Kidney capillary endothelial cell (primary cell): ENCODE measurements around the gene KIAA0232.

Experiments used
- DNase-seq: peaks from one replicate; pipeline ENCODE4 v3.0.0-alpha.2; 2018; ENCODE audit warnings: low spot score

KIAA0232 gene

GRCh38 chr4:6849691-6850090 is 67.2 kb downstream of the KIAA0232 start:
- DNase-seq = no peak

GRCh38 chr4:6851431-6851830 is 68.9 kb downstream of the KIAA0232 start:
- no peak for DNase-seq

- DNase-seq = no peak
Measured at GRCh38 chr4:6851962-6852361, 69.4 kb downstream of the KIAA0232 start.

GRCh38 chr4:6852582-6852981 is 70.1 kb downstream of the KIAA0232 start:
- DNase-seq = no peak

- DNase-seq = no peak
Measured at GRCh38 chr4:6854098-6854744, 71.7 kb downstream of the KIAA0232 start.

GRCh38 chr4:6855692-6856297 is 73.3 kb downstream of the KIAA0232 start:
- no peak for DNase-seq

GRCh38 chr4:6856391-6856790 is 73.9 kb downstream of the KIAA0232 start:
- no peak for DNase-seq

GRCh38 chr4:6857009-6857882 is 74.7 kb downstream of the KIAA0232 start:
- DNase-seq = no peak

GRCh38 chr4:6858997-6859396 is 76.5 kb downstream of the KIAA0232 start:
- DNase-seq = no peak

GRCh38 chr4:6859543-6859942 is 77.0 kb downstream of the KIAA0232 start:
- DNase-seq = no peak

- DNase-seq = no peak
Measured at GRCh38 chr4:6868386-6868785, 85.9 kb downstream of the KIAA0232 start.

- DNase-seq = no peak
Measured at GRCh38 chr4:6869944-6870343, 87.4 kb downstream of the KIAA0232 start.

- DNase-seq = no peak
Measured at GRCh38 chr4:6873291-6873690, 90.8 kb downstream of the KIAA0232 start.

- peak; percentile 38 for DNase-seq
Measured at GRCh38 chr4:6873792-6874461, 91.4 kb downstream of the KIAA0232 start.

GRCh38 chr4:6874981-6875380 is 92.5 kb downstream of the KIAA0232 start:
- DNase-seq = no peak

- DNase-seq = no peak
Measured at GRCh38 chr4:6875431-6875831, 92.9 kb downstream of the KIAA0232 start.

GRCh38 chr4:6876440-6876839 is 93.9 kb downstream of the KIAA0232 start:
- no peak for DNase-seq

- DNase-seq = no peak
Measured at GRCh38 chr4:6877067-6877466, 94.5 kb downstream of the KIAA0232 start.

- no peak for DNase-seq
Measured at GRCh38 chr4:6878451-6879059, 96.0 kb downstream of the KIAA0232 start.

GRCh38 chr4:6880691-6881090 is 98.2 kb downstream of the KIAA0232 start:
- no peak for DNase-seq

- DNase-seq = no peak
Measured at GRCh38 chr4:6881908-6882307, 99.4 kb downstream of the KIAA0232 start.

GRCh38 chr4:6884341-6884870 is 101.9 kb downstream of the KIAA0232 start:
- no peak for DNase-seq
